Kidney capillary endothelial cell (primary cell): Measurements from ENCODE around the gene IRF5.
"Not testable (repeated sequence)": the region's sequence is repeated elsewhere in the genome, so short reads cannot be mapped to it uniquely, and the experiment has no call there.

Experiments used
- DNase-seq: peaks from one replicate; pipeline ENCODE4 v3.0.0-alpha.2; 2018; ENCODE audit warnings: low spot score

IRF5 gene

GRCh38 chr7:128968624-128969023 is 30.9 kb downstream of the IRF5 start:
- no peak for DNase-seq

GRCh38 chr7:128974241-128974934 is 36.7 kb downstream of the IRF5 start:
- no peak for DNase-seq

- DNase-seq = no peak
Measured at GRCh38 chr7:128982105-128982504, 44.4 kb downstream of the IRF5 start.

- no peak for DNase-seq
Measured at GRCh38 chr7:128985660-128986059, 47.9 kb downstream of the IRF5 start.

GRCh38 chr7:128986609-128987008 is 48.9 kb downstream of the IRF5 start:
- no peak for DNase-seq

GRCh38 chr7:128988372-128988771 is 50.6 kb downstream of the IRF5 start:
- DNase-seq = no peak

GRCh38 chr7:128989961-128990360 is 52.2 kb downstream of the IRF5 start:
- no peak for DNase-seq

GRCh38 chr7:128993419-128993818 is 55.7 kb downstream of the IRF5 start:
- DNase-seq = no peak

- not testable (repeated sequence) for DNase-seq
Measured at GRCh38 chr7:128994560-128994959, 56.8 kb downstream of the IRF5 start.

- DNase-seq = no peak
Measured at GRCh38 chr7:128997181-128997580, 59.5 kb downstream of the IRF5 start.
